MCF 10A (cell line): ENCODE data around the gene JCAD. TPM values are rescaled to one million over a fixed set of nuclear protein-coding genes. Genes with fewer than 3 reads are reported as not detected.

Experiments
- BruUV-seq: library from RNA; stranded (reverse); fragments of 400-500 nt; replicated peaks from 2 replicates; lab custom pipeline; 2021; lab: Mats Ljungman, UMichigan
- CTCF ChIA-PET: fragments of 300-600 bp; sonication (Branson Sonifier 250); formaldehyde crosslinking; extraction: SDS; loops from one replicate; lab custom pipeline; 2021; ENCODE audit warnings: antibody characterized with exemption, inconsistent platforms; lab: Yijun Ruan, JAX
- POLR2A ChIA-PET: fragments of 300-600, 350-650 bp; sonication (Branson Sonifier 250); formaldehyde crosslinking; extraction: SDS; loops from one replicate; lab custom pipeline; 2020; ENCODE audit warnings: antibody characterized with exemption, inconsistent platforms; lab: Yijun Ruan, JAX
- DNase-seq: peaks from one replicate; pipeline ENCODE4 v3.0.0-alpha.2; 2018; ENCODE audit not compliant: unreplicated experiment
- H3K27ac Mint-ChIP-seq: one replicate; pipeline ENCODE4 v1.8.0; 2022; ENCODE audit warnings: mild to moderate bottlenecking, low read depth, mixed read lengths; ENCODE audit not compliant: unreplicated experiment
- H3K27me3 Mint-ChIP-seq: one replicate; pipeline ENCODE4 v1.8.0; 2022; ENCODE audit warnings: mixed read lengths; ENCODE audit not compliant: insufficient read depth, unreplicated experiment
- H3K36me3 Mint-ChIP-seq: one replicate; pipeline ENCODE4 v1.8.0; 2022; ENCODE audit warnings: mild to moderate bottlenecking, moderate library complexity, mixed read lengths; ENCODE audit not compliant: insufficient read depth, unreplicated experiment
- H3K4me1 Mint-ChIP-seq: one replicate; pipeline ENCODE4 v1.8.0; 2022; ENCODE audit warnings: mixed read lengths; ENCODE audit not compliant: insufficient read depth, unreplicated experiment
- H3K4me3 Mint-ChIP-seq: one replicate; pipeline ENCODE4 v1.8.0; 2022; ENCODE audit warnings: mild to moderate bottlenecking, moderate library complexity, mixed read lengths; ENCODE audit not compliant: unreplicated experiment
- H3K9me3 Mint-ChIP-seq: one replicate; pipeline ENCODE4 v1.8.0; 2022; ENCODE audit warnings: mixed read lengths; ENCODE audit not compliant: unreplicated experiment
- CTCF ChIP-seq: fragments of 200-600 bp; IDR thresholded peaks from one replicate; pipeline ENCODE4 v1.8.0; 2022; ENCODE audit warnings: antibody characterized with exemption, mild to moderate bottlenecking; ENCODE audit not compliant: unreplicated experiment
- intact Hi-C: fragments of 100-400 bp; cut with micrococcal nuclease; formaldehyde crosslinking; loops from 2 replicates; pipeline ENCODE4 v1.14.1; 2022
- total RNA-seq: library from RNA; stranded (reverse); gene quantifications from 2 replicates; pipeline ENCODE4 v1.2.3, GENCODE V29; 2022

The JCAD gene
- total RNA-seq, 1 experiment from 2014 or later = 0.26 TPM

DNA sequence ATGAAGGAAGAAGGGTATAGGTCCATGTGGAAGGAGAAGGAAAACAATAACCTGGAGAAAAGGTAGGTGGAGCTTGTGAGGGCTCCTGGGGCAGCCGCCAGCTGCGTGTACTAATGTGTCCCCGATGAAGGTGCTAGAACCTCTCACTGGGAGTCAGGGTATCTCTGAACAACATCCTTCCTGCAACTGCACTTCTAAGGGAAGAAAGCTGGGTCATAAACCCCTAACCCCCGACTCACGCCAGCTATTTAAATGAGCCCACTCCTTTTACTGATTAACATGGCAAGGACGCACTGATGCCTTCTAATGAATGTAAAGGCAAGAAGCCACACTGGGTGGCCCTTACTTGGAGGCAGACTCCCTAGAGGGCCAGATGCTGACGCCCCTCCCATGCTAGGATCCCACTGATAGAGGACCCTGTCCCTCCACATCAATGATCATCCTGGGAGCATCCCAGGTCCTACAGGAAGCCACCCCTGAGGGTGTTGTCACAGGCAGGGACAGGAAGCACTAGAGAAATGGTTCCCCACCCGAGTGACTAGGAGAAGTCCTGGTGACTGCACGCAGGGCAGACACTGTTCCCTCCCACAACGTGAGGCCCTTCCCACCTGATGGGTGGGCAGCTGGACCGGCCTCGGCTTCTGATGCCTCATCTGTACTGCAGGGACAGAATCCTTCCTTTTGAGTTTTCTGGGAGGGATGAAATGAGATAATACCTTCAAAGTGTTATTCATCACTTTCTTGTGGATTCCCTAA is 20.4 kb downstream of the JCAD start:
- POLR2A ChIA-PET = no interaction called here
- H3K27me3 Mint-ChIP-seq = peaks cover 20% of the 10 kb centered on the region
- CTCF ChIA-PET = no interaction called here
- BruUV-seq = no TSS peak
- no peak overlapping the region for H3K27ac Mint-ChIP-seq
- H3K36me3 Mint-ChIP-seq = no peaks in the 10 kb centered on the region
- H3K4me1 Mint-ChIP-seq = no peaks in the 10 kb centered on the region
- H3K9me3 Mint-ChIP-seq = no peaks in the 10 kb centered on the region
- no peak for TF ChIP-seq CTCF
- intact Hi-C loops = no loop called here
- H3K4me3 Mint-ChIP-seq = no peak overlapping the region
- no peak for DNase-seq

- BruUV-seq = no TSS peak
- no peak for TF ChIP-seq CTCF
- DNase-seq = no peak
- H3K4me3 Mint-ChIP-seq = no peak overlapping the region
- H3K27me3 Mint-ChIP-seq = peaks cover 20% of the 10 kb centered on the region
- H3K36me3 Mint-ChIP-seq = no peaks in the 10 kb centered on the region
- ChIA-PET POLR2A (no interaction called here), CTCF (no interaction called here)
- no peaks in the 10 kb centered on the region for H3K4me1 Mint-ChIP-seq
- no peaks in the 10 kb centered on the region for H3K9me3 Mint-ChIP-seq
- H3K27ac Mint-ChIP-seq = no peak overlapping the region
- intact Hi-C loops = no loop called here
These were observed 21.6 kb downstream of the JCAD start for GRCh38 chr10:30037620-30038336.

DNA sequence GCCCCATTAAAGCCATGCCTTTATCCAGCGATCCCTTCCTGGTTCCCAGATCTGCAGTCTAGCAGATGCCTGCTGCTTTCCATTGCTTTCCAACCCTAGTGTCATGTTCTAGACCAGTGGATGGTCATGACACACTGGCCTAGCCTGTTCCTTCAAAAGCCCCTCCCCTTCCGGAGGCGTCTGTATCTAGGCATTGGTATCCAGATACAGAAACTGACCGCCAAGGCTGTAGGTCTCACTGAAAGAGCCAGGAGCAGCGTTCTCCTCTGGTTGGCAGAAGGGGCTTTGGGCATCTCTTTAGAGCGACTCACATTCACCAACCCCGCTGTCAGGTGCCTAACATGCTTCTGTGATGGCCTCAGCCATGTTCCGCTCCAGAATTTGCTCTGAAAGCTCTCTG is 22.6 kb downstream of the JCAD start:
- no peak for DNase-seq
- intact Hi-C loops = no loop called here
- Mint-ChIP-seq H3K27me3 (peaks cover 20% of the 10 kb centered on the region), H3K27ac (no peak overlapping the region), H3K4me1 (no peaks in the 10 kb centered on the region), H3K36me3 (no peaks in the 10 kb centered on the region), H3K9me3 (no peaks in the 10 kb centered on the region), H3K4me3 (no peak overlapping the region)
- ChIA-PET CTCF (no interaction called here), POLR2A (no interaction called here)
- TF ChIP-seq CTCF = no peak
- no TSS peak for BruUV-seq

DNA sequence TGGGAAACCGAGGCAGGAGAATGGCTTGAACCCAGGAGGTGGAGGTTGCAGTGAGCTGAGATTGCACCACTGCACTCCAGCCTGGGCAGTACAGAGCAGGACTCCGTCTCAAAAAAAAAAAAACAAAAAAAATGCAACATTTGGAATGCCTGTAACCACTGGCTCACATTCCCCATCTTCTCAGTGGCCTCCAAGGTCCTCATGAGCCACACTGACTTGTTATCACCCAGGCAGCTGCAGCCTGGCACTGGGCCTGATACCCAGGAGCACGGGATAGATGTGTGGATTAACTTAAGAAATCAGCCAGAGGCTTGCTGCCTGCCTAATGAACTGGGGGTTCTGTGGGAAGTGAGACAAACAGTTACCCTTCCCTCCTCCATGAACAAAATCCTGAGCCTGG is 23.0 kb downstream of the JCAD start:
- no peaks in the 10 kb centered on the region for H3K9me3 Mint-ChIP-seq
- ChIA-PET POLR2A (no interaction called here), CTCF (no interaction called here)
- intact Hi-C loops = no loop called here
- H3K4me1 Mint-ChIP-seq = no peaks in the 10 kb centered on the region
- DNase-seq = no peak
- BruUV-seq = no TSS peak
- H3K36me3 Mint-ChIP-seq = no peaks in the 10 kb centered on the region
- no peak overlapping the region for H3K4me3 Mint-ChIP-seq
- TF ChIP-seq CTCF = no peak
- no peak overlapping the region for H3K27ac Mint-ChIP-seq
- H3K27me3 Mint-ChIP-seq = peaks cover 20% of the 10 kb centered on the region
